GM12874 (cell line): ENCODE results near the gene PLA2G3.

Experiments
- CTCF ChIP-seq: IDR thresholded peaks from 2 replicates; pipeline ENCODE4 v1.5.1; 2011; ENCODE audit warnings: low read depth, mild to moderate bottlenecking, control low read depth, low read length, moderate library complexity; ENCODE audit not compliant: insufficient read depth

PLA2G3 gene

GRCh38 chr22:31143537-31143936 lies 3.2 kb upstream of the PLA2G3 start:
- TF ChIP-seq CTCF, result no peak

- TF ChIP-seq CTCF, result no peak
These were observed 2.7 kb upstream of the PLA2G3 start for GRCh38 chr22:31143038-31143437.

GRCh38 chr22:31142285-31142684 lies 2.0 kb upstream of the PLA2G3 start:
- no peak for TF ChIP-seq CTCF

- TF ChIP-seq CTCF, result no peak
These were observed 1.2 kb upstream of the PLA2G3 start for GRCh38 chr22:31141551-31141950.

- TF ChIP-seq CTCF, result no peak
These were observed 438 bp upstream of the PLA2G3 start for GRCh38 chr22:31140746-31141145.

- no peak for TF ChIP-seq CTCF
These were observed 1.2 kb downstream of the PLA2G3 start for GRCh38 chr22:31139066-31139465.

- no peak for TF ChIP-seq CTCF
These were observed 2.2 kb downstream of the PLA2G3 start for GRCh38 chr22:31138126-31138525.

- TF ChIP-seq CTCF, result no peak
These were observed 2.6 kb downstream of the PLA2G3 start for GRCh38 chr22:31137721-31138120.
